GM20431 (cell line): ENCODE measurements around the gene OR51V1.
"Not testable (repeated sequence)": the region's sequence is repeated elsewhere in the genome, so short reads cannot be mapped to it uniquely, and the experiment has no call there.

Source experiments
- in situ Hi-C: fragments of 300-500 bp; cut with MseI, MboI; formaldehyde crosslinking; loops from one replicate; pipeline ENCODE4 v1.15.0; 2020; ENCODE audit warnings: low sequenced_read_pairs; ENCODE audit not compliant: unreplicated experiment

OR51V1 gene

GRCh38 chr11:5200582-5200981, at the start of gene OR51V1:
OR51V1 (minus strand) TSS chr11:5200682; CDS start chr11:5200682, 0 bp downstream.
- in situ Hi-C loops = loop anchor here (25.0 kb wide), 1 partner anchor 162 kb away; the partner anchor contains the start of gene OR51B6

DNA sequence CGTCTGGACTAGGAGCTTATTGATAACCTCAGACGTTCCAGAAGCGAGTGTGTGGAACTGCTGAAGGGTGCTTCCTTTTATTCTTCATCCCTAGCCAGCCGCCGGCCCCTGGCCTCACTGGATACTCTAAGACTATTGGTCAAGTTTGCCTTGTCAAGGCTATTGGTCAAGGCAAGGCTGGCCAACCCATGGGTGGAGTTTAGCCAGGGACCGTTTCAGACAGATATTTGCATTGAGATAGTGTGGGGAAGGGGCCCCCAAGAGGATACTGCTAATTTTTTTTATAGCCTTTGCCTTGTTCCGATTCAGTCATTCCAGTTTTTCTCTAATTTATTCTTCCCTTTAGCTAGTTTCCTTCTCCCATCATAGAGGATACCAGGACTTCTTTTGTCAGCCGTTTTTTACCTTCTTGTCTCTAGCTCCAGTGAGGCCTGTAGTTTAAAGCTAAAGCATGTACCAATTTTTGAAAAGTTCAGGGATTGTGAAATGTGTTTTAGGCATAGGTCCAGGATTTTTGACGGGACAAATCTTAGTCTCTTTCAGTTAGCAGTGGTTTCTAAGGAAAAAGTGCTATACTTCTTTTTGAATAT, 49.4 kb upstream of the OR51V1 start, which contains the start of gene HBG1:
Gene HBG1 (minus strand): TSS at position 51 of the 590 bp plus-strand sequence. CDS start 53 bp downstream, outside the sequence.
- in situ Hi-C loops = not testable (repeated sequence)

- in situ Hi-C loops = not testable (repeated sequence)
Measured at GRCh38 chr11:5248498-5248897, 48.0 kb upstream of the OR51V1 start.

DNA sequence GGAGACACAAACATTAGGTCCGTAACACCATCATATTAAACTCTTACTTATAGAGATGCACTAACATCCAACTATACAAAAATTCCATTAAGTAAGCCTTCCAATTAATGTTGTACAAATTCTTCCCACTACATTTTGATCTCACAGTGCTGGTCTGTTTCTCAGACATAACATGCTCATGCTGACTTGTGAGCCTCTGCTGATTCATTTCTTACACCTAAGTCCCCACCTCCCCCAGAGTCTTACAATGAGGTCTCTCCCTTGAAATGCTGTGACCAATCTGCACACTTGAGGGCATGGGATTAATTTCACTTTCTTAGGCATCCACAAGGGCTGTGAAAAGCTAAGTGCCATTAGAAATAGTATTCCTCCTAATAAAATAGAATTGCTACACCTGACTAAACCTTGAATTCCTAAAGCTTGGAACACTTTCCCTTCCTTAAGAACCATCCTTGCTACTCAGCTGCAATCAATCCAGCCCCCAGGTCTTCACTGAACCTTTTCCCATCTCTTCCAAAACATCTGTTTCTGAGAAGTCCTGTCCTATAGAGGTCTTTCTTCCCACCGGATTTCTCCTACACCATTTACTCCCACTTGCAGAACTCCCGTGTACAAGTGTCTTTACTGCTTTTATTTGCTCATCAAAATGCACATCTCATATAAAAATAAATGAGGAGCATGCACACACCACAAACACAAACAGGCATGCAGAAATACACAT, 47.1 kb upstream of the OR51V1 start:
- in situ Hi-C loops = no loop called here

- in situ Hi-C loops = no loop called here
Measured at GRCh38 chr11:5246772-5247471, 46.4 kb upstream of the OR51V1 start.

- in situ Hi-C loops = no loop called here
Measured at GRCh38 chr11:5245155-5245554, 44.7 kb upstream of the OR51V1 start.

- in situ Hi-C loops = no loop called here
Measured at GRCh38 chr11:5243816-5244180, 43.3 kb upstream of the OR51V1 start.

DNA sequence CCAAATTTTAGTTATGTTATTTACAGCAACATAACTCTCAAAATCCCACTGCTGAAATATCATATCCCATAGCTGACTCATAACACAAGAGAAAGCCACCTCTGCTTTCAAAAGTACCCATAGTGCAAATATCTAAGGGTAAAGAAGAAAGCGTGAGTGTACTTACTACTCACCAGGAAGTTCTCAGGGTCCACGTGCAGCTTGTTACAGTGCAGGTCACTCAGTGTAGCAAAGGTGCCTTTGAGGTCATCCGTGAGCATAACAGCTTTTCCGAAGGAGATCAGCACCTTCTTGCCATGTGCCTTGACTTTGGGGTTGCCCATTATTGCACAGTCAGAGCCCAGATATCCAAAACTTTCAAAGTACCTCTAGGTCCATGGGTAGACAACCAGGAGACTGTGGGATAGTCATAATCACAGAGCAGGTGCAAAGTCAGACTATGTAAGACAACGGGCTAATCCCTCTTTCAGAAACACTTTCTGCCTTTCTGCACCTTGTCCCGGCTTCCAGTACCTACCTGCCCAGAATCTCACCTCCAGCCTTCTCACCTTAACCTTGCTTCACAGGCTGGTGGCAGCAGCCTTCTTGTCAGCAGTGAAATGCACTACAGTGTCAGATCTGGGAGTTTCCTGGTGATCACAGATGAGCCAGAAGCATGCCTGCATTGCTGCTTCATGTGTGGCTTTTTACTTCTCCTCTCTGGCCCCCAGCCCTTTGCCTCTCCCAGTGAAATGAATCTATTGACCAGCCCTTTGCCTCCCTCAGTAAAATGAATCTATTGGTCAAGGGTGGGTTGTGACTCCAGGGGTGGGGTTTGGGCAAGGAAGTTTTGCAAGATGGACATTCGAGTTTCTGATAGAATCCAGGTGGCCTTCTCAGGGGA, 42.7 kb upstream of the OR51V1 start:
- in situ Hi-C loops = no loop called here

DNA sequence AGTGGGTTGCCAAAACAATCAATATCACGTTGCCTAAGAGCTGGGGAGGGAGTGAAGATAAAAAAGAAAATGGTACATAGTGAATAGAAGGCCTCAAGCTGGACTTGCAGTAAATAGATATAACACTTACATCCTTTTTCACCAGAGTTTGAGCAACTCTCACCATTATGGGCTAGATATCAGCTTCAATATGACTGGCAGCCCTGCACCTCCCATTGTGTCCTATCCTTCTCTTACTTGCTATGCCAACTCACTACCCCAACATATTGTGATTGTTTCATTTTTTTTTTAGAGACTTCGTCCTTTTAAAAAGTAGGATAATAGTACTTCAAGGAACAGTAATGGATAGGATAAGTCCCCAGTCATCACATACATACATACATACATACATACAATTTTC, 41.7 kb upstream of the OR51V1 start:
- in situ Hi-C loops = no loop called here

DNA sequence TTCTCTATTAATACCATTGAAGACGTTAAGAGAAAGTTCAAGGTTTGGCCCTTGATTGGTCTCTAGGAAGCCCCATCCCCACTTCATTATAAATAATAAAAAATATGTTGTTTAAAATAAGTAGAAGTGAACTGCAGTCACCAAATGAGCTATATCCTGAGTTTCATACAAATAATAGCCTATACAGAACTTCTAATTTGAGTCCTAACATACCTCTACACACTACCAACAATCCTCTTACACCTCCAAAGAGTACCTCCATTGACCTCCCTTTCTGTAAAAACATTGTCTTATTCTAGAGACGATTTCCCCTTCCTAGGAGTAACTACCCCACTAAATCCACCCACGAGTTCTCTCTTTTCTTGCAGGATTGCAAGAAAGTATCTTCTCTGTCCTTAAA, 41.0 kb upstream of the OR51V1 start:
- in situ Hi-C loops = no loop called here

DNA sequence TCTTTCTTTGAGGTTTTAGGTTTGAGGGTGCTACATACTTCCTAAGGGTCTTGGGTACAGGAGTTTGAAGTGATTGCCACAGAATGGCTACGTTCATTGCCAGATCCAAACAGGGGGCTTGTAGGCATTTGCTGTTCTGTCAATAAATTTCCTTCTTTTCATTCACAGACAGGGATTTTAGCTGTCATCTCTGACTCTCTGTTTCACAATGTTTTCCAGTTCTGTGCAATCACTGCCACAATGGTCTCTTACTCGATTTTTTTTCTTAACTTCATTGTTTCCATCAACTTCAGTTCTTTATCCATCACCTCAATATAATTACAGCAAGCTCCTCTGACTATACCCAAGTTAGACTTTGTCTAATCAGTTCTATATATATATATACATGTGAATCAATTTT, 40.0 kb upstream of the OR51V1 start:
- in situ Hi-C loops = no loop called here

- in situ Hi-C loops = no loop called here
Measured at GRCh38 chr11:5240056-5240455, 39.6 kb upstream of the OR51V1 start.

DNA sequence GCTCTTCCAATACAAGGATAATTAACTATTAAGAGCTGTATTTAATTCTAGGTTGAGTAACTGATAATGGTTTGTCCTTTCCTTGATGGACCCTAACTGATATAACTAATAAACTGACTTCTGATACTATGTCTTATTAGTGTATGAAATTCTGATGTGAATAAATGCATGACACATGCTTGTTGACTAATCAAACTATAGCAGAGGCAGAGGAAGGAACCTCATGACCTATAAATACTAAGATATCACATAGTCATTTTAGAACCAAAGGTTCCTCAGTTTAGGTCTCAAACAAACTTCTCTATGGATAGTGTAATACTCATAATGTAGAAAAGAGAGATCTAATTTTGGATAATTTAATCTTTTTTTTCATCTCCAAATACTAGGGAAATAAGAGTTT, 38.6 kb upstream of the OR51V1 start:
- in situ Hi-C loops = no loop called here

- in situ Hi-C loops = no loop called here
Measured at GRCh38 chr11:5238486-5238885, 38.0 kb upstream of the OR51V1 start.

DNA sequence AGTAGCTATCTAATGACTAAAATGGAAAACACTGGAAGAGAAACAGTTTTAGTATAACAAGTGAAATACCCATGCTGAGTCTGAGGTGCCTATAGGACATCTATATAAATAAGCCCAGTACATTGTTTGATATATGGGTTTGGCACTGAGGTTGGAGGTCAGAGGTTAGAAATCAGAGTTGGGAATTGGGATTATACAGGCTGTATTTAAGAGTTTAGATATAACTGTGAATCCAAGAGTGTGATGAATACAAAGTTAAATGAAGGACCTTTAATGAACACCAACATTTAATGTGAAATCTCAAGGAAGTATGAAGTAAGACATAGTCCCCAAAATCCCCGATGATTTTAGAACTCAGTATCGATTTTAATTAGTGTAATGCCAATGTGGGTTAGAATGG, 36.9 kb upstream of the OR51V1 start:
- in situ Hi-C loops = no loop called here

DNA sequence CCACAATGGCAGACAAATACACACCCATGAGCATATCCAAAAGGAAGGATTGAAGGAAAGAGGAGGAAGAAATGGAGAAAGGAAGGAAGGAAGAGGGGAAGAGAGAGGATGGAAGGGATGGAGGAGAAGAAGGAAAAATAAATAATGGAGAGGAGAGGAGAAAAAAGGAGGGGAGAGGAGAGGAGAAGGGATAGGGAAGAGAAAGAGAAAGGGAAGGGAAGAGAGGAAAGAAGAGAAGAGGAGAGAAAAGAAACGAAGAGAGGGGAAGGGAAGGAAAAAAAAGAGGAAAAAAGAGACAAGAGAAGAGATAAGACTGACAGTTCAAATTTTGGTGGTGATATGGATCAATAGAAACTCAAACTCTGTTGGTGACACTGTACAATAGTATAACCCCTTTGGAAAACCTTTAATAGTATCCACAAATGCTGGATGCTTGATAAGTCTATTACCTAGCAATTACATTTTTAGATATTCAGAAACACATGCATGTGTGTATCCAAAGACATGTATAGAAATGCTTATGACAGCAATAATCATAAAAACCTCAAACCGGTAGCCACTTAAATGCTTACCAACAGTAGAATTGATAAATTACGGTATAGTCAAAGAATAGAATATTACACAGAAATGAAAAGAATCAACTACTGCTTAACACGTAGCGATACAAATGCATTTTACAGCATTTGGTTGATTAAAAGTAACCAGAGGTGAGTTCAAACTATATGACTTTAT, 35.0 kb upstream of the OR51V1 start:
- in situ Hi-C loops = no loop called here

GRCh38 chr11:5234381-5234834, 33.9 kb upstream of the OR51V1 start, which contains the start of gene HBD:
HBD (minus strand) TSS chr11:5234483; CDS start chr11:5234433, 50 bp downstream.
- in situ Hi-C loops = no loop called here

- in situ Hi-C loops = no loop called here
Measured at GRCh38 chr11:5233307-5233706, 32.8 kb upstream of the OR51V1 start.

DNA sequence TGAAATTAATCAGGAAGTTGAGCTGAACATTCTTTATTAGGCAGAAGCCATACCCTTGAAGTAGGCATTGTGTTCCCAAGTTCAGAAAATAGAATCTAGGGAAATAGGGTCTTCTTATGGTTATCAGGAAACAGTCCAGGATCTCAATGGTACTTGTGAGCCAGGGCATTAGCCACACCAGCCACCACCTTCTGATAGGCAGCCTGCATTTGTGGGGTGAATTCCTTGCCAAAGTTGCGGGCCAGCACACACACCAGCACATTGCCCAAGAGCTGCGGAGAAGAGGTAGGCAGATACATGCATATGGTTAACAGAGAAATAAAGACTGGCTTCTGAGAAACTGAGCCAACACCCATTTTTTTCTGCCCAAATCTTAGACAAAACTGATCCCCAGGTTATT, 32.3 kb upstream of the OR51V1 start:
- in situ Hi-C loops = no loop called here
